ENCODE data around the gene C2orf49.
A peak's percentile ranks its signal among the peaks of the same experiment; 100 is the strongest.
"Not testable (repeated sequence)": the region's sequence is repeated elsewhere in the genome, so short reads cannot be mapped to it uniquely, and the experiment has no call there.

Gene C2orf49

GRCh38 chr2:105324101-105324500 is 13.2 kb upstream of the C2orf49 start:
- no peak overlapping the region for H3K4me3 ChIP-seq (ENCODE audit: low read depth in 1 of 2, low read length in 2 of 2)
- peaks cover 6% of the 10 kb centered on the region for H3K36me3 ChIP-seq (ENCODE audit: insufficient read depth, low read length)
- ATAC-seq (ENCODE audit: insufficient read depth, low read depth) (no peak), DNase-seq (no peak)
- H3K27me3 ChIP-seq (ENCODE audit: insufficient read depth, low read length, poor library complexity) = no peaks in the 10 kb centered on the region
- no peak overlapping the region for H3K27ac ChIP-seq (ENCODE audit: low read length)
- no peak overlapping the region for H2AFZ ChIP-seq (ENCODE audit: low read depth, low read length)
- H3K4me1 ChIP-seq (ENCODE audit: insufficient read depth, low read length) = peaks cover 12% of the 10 kb centered on the region
- peaks cover 29% of the 10 kb centered on the region for H4K20me1 ChIP-seq (ENCODE audit: insufficient read depth, low read length)
- no peak overlapping the region for H3K9ac ChIP-seq (ENCODE audit: low read depth, low read length)
- H3K9me3 ChIP-seq (ENCODE audit: insufficient read depth, low read length, severe bottlenecking) = no peaks in the 10 kb centered on the region
- no peak overlapping the region for H3K4me2 ChIP-seq (ENCODE audit: insufficient read depth, low read length)
- peaks cover 91% of the 10 kb centered on the region for H3K79me2 ChIP-seq (ENCODE audit: insufficient read depth, low read length)
- no peak for TF ChIP-seq EZH2 (IDR thresholded peaks at IDR 0.05; ENCODE audit: borderline replicate concordance, low read depth, low read length, severe bottlenecking)
- TF ChIP-seq CTCF (IDR thresholded peaks at IDR 0.05; ENCODE audit: borderline replicate concordance, extremely low read depth, low read length, poor library complexity, severe bottlenecking) = no peak

DNA sequence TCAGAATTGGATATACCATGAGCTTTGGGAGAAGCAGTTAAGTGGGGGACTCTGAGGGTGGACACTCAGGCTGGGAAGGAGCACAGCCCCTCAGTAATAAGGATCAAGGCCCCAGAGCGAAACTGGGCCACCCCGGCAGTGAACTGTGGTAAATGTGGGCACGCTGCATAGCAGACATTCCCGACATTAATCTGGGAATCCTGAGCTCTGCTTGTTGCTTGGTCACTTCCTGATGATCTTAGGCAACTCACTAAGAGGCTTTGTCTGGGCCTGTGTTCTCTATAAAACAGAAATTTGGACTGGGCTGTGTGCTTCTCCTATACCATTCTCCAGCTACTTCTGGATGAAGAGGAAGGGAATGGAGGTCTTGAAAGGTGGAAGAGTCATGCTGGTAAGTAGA is 12.6 kb upstream of the C2orf49 start:
- no peak overlapping the region for H3K4me2 ChIP-seq (ENCODE audit: insufficient read depth, low read length)
- H3K4me3 ChIP-seq (ENCODE audit: low read depth in 1 of 2, low read length in 2 of 2) = no peak overlapping the region
- H2AFZ ChIP-seq (ENCODE audit: low read depth, low read length) = no peak overlapping the region
- peaks cover 29% of the 10 kb centered on the region for H4K20me1 ChIP-seq (ENCODE audit: insufficient read depth, low read length)
- no peak overlapping the region for H3K9ac ChIP-seq (ENCODE audit: low read depth, low read length)
- no peaks in the 10 kb centered on the region for H3K27me3 ChIP-seq (ENCODE audit: insufficient read depth, low read length, poor library complexity)
- ATAC-seq (ENCODE audit: insufficient read depth, low read depth) (no peak), DNase-seq (no peak)
- no peak overlapping the region for H3K27ac ChIP-seq (ENCODE audit: low read length)
- TF ChIP-seq EZH2 (IDR thresholded peaks at IDR 0.05; ENCODE audit: borderline replicate concordance, low read depth, low read length, severe bottlenecking) (no peak), CTCF (IDR thresholded peaks at IDR 0.05; ENCODE audit: borderline replicate concordance, extremely low read depth, low read length, poor library complexity, severe bottlenecking) (no peak)
- no peaks in the 10 kb centered on the region for H3K9me3 ChIP-seq (ENCODE audit: insufficient read depth, low read length, severe bottlenecking)
- H3K36me3 ChIP-seq (ENCODE audit: insufficient read depth, low read length) = peaks cover 6% of the 10 kb centered on the region
- H3K79me2 ChIP-seq (ENCODE audit: insufficient read depth, low read length) = peaks cover 94% of the 10 kb centered on the region
- H3K4me1 ChIP-seq (ENCODE audit: insufficient read depth, low read length) = peaks cover 13% of the 10 kb centered on the region

GRCh38 chr2:105325389-105325963 is 11.9 kb upstream of the C2orf49 start:
- H4K20me1 ChIP-seq (ENCODE audit: insufficient read depth, low read length) = peaks cover 29% of the 10 kb centered on the region
- no peak overlapping the region for H3K4me3 ChIP-seq (ENCODE audit: low read depth in 1 of 2, low read length in 2 of 2)
- no peaks in the 10 kb centered on the region for H3K9me3 ChIP-seq (ENCODE audit: insufficient read depth, low read length, severe bottlenecking)
- ATAC-seq (ENCODE audit: insufficient read depth, low read depth) (no peak), DNase-seq (no peak)
- peaks cover 94% of the 10 kb centered on the region for H3K79me2 ChIP-seq (ENCODE audit: insufficient read depth, low read length)
- no peak overlapping the region for H3K9ac ChIP-seq (ENCODE audit: low read depth, low read length)
- H3K27me3 ChIP-seq (ENCODE audit: insufficient read depth, low read length, poor library complexity) = no peaks in the 10 kb centered on the region
- peaks cover 20% of the 10 kb centered on the region for H3K4me1 ChIP-seq (ENCODE audit: insufficient read depth, low read length)
- H2AFZ ChIP-seq (ENCODE audit: low read depth, low read length) = no peak overlapping the region
- TF ChIP-seq EZH2 (IDR thresholded peaks at IDR 0.05; ENCODE audit: borderline replicate concordance, low read depth, low read length, severe bottlenecking) (no peak), CTCF (IDR thresholded peaks at IDR 0.05; ENCODE audit: borderline replicate concordance, extremely low read depth, low read length, poor library complexity, severe bottlenecking) (no peak)
- peaks cover 6% of the 10 kb centered on the region for H3K36me3 ChIP-seq (ENCODE audit: insufficient read depth, low read length)
- no peak overlapping the region for H3K4me2 ChIP-seq (ENCODE audit: insufficient read depth, low read length)
- no peak overlapping the region for H3K27ac ChIP-seq (ENCODE audit: low read length)

DNA sequence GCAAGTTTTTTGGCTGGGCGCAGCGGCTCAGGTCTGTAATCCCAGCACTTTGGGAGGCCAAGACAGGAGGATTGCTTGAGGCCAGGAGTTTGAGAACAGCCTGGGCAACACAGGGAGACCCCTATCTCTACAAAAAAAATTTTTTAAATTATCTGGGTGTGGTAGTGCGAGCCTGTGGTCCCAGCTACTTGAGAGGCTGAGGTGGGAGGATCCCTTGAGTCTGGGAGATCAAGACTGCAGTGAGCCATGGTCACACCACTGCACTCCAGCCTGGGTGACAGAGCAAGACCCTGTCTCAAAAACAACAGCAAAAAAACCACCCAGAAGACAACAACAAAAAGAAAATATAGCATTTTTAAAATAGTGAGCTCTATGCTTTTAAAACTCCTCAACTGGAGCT is 10.1 kb upstream of the C2orf49 start:
- H3K9ac ChIP-seq (ENCODE audit: low read depth, low read length); H3K4me3 ChIP-seq (ENCODE audit: low read depth in 1 of 2, low read length in 2 of 2); H3K36me3 ChIP-seq (ENCODE audit: insufficient read depth, low read length); H3K27me3 ChIP-seq (ENCODE audit: insufficient read depth, low read length, poor library complexity); H3K27ac ChIP-seq (ENCODE audit: low read length); H2AFZ ChIP-seq (ENCODE audit: low read depth, low read length); DNase-seq; ATAC-seq (ENCODE audit: insufficient read depth, low read depth); H3K9me3 ChIP-seq (ENCODE audit: insufficient read depth, low read length, severe bottlenecking): not testable (repeated sequence)
- Histone ChIP-seq H3K4me1 (ENCODE audit: insufficient read depth, low read length) (peaks cover 25% of the 10 kb centered on the region), H4K20me1 (ENCODE audit: insufficient read depth, low read length) (peaks cover 22% of the 10 kb centered on the region), H3K79me2 (ENCODE audit: insufficient read depth, low read length) (peaks cover 80% of the 10 kb centered on the region), H3K4me2 (ENCODE audit: insufficient read depth, low read length) (peak overlapping the region; percentile 94; the same call in 1 of the 2 replicates)

All from DND-41 (cell line).